Activated CD4-positive, alpha-beta T cell treated with anti-CD3 and anti-CD28 coated beads, Interleukin-2, amount 10 ng/mL, durations not matched to agents 7 days and 5 days (primary cell): ENCODE measurements around the gene GDF2. TPM values are rescaled to one million over a fixed set of nuclear protein-coding genes. Genes with fewer than 3 reads are reported as not detected.

Experiments
- CTCF ChIA-PET: fragments of 350-600 bp; sonication (Branson Sonifier 250); formaldehyde crosslinking; loops from one replicate; lab custom pipeline; 2021; ENCODE audit warnings: antibody characterized with exemption; lab: Charles Lee
- POLR2A ChIA-PET: fragments of 350-600 bp; sonication (Branson Sonifier 250); formaldehyde crosslinking; loops from one replicate; lab custom pipeline; 2021; ENCODE audit warnings: antibody characterized with exemption; lab: Charles Lee
- DNase-seq: peaks from one replicate; pipeline ENCODE4 v3.0.0-alpha.2; 2020
- H3K27ac Mint-ChIP-seq: one replicate; pipeline ENCODE4 v1.8.0; 2021; ENCODE audit warnings: mild to moderate bottlenecking, moderate library complexity, mixed read lengths
- H3K27me3 Mint-ChIP-seq: one replicate; pipeline ENCODE4 v1.8.0; 2021; ENCODE audit warnings: mixed read lengths
- H3K36me3 Mint-ChIP-seq: one replicate; pipeline ENCODE4 v1.8.0; 2021; ENCODE audit warnings: low read depth, mixed read lengths
- H3K4me1 Mint-ChIP-seq: one replicate; pipeline ENCODE4 v1.8.0; 2021; ENCODE audit warnings: mixed read lengths
- H3K4me3 Mint-ChIP-seq: one replicate; pipeline ENCODE4 v1.8.0; 2021; ENCODE audit warnings: mild to moderate bottlenecking, moderate library complexity, mixed read lengths
- H3K9me3 Mint-ChIP-seq: one replicate; pipeline ENCODE4 v1.8.0; 2021; ENCODE audit warnings: mixed read lengths
- total RNA-seq, 2 experiments: library from RNA; stranded (reverse); gene quantifications; one replicate each; pipeline ENCODE4 v1.2.3, GENCODE V29; 2021

The GDF2 gene
- total RNA-seq, 2 experiments from 2014 or later = not detected

DNA sequence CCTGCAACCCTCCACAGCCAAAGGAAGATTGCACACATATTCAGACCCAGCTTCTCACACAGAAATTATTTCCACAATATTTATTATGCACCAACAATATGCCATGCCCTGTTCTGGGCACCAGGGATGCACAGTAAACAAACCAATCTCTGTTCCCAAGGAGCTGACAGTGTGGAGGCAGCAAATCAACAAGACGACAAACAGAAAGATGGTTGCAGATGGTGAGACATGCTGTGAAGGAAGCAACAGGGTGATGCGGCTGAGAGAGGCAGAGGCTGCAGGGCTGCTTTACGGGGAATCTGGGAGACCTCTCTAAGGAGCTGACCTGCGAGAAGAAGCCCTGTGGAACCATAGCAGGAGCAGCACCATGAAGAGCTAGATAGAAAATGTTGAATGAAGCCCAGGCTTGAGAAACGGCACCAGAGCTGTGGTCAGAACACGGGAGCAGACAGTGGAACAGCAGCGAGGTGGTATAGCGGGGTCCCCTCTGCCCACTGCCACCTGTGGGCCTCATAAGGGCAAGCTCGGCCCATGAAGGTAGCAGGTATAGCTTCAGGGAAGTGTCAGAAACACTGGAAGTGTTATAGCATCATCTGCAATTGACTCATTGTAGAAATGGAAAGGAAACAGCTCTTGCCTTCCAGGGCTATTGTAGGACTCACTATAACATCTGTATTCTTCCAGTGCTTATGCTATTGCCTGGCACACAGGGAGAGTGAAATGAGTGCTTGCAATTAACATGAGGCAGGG, 43.4 kb downstream of the GDF2 start:
- H3K4me3 Mint-ChIP-seq = no peak overlapping the region
- ChIA-PET CTCF (no interaction called here), POLR2A (no interaction called here)
- no peak for DNase-seq
- no peak overlapping the region for H3K27ac Mint-ChIP-seq
- H3K27me3 Mint-ChIP-seq = no peaks in the 10 kb centered on the region
- H3K9me3 Mint-ChIP-seq = no peaks in the 10 kb centered on the region
- H3K36me3 Mint-ChIP-seq = no peaks in the 10 kb centered on the region
- H3K4me1 Mint-ChIP-seq = no peaks in the 10 kb centered on the region

DNA sequence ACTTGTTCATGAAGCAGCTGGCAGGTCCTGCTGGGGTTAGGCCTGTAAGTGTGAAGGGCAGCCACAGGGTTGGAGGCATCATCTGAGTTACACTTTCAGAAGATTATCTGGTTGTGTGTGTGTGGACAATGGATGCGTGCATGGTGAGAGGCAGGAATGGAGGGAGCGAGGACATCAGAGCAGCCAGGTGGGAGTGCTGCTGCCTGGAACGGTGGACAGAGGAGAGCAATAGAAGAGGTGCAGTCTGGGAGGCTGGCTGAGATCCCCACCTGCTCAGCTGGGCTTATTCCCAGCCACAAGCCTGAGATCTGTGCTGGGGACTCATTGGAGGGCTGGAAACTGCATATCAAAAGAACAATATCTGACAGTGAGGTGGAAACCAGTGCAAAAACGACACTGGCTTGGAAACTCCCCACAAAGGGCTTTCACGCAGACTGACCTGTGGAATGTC, 44.0 kb downstream of the GDF2 start:
- Mint-ChIP-seq H3K9me3 (no peaks in the 10 kb centered on the region), H3K27ac (no peak overlapping the region)

GRCh38 chr10:47366731-47367460, 44.6 kb downstream of the GDF2 start:
- ChIA-PET POLR2A (no interaction called here), CTCF (no interaction called here)
- H3K27me3 Mint-ChIP-seq = no peaks in the 10 kb centered on the region
- H3K9me3 Mint-ChIP-seq = no peaks in the 10 kb centered on the region
- H3K4me1 Mint-ChIP-seq = peaks cover under 1% of the 10 kb centered on the region
- DNase-seq = no peak
- no peak overlapping the region for H3K4me3 Mint-ChIP-seq
- no peaks in the 10 kb centered on the region for H3K36me3 Mint-ChIP-seq
- no peak overlapping the region for H3K27ac Mint-ChIP-seq

More for the DNA sequence above, 44.0 kb downstream of the GDF2 start:
- DNase-seq = no peak
- ChIA-PET POLR2A (no interaction called here), CTCF (no interaction called here)
- Mint-ChIP-seq H3K4me1 (no peaks in the 10 kb centered on the region), H3K4me3 (no peak overlapping the region), H3K36me3 (no peaks in the 10 kb centered on the region), H3K27me3 (no peaks in the 10 kb centered on the region)

DNA sequence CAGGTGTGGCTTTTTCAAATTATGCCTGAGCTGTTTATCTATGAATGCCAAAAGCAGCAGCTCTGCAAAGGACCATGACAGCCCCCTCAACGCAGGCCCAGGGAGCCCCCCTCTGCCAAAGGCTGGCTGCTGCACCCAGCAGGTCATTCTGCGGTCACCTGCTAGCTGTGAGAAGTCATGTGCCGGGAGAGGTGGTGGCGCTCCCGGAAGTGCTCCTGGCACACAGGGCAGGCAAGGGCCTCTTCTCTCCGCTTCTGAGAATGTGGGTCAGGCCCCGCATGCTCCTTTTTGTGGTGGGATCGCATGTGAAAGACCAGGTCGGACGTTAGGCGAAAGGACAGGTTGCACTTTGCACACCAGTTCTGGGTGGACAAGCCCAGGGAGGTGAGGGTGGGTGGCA, 45.4 kb downstream of the GDF2 start:
- no peak overlapping the region for H3K27ac Mint-ChIP-seq
- no peaks in the 10 kb centered on the region for H3K36me3 Mint-ChIP-seq
- H3K4me3 Mint-ChIP-seq = no peak overlapping the region
- POLR2A ChIA-PET = no interaction called here
- H3K27me3 Mint-ChIP-seq = no peaks in the 10 kb centered on the region
- no peaks in the 10 kb centered on the region for H3K9me3 Mint-ChIP-seq
- CTCF ChIA-PET = no interaction called here
- DNase-seq = no peak
- H3K4me1 Mint-ChIP-seq = peaks cover 4% of the 10 kb centered on the region

GRCh38 chr10:47368431-47369180, 46.4 kb downstream of the GDF2 start:
- no peaks in the 10 kb centered on the region for H3K36me3 Mint-ChIP-seq
- CTCF ChIA-PET = no interaction called here

DNA sequence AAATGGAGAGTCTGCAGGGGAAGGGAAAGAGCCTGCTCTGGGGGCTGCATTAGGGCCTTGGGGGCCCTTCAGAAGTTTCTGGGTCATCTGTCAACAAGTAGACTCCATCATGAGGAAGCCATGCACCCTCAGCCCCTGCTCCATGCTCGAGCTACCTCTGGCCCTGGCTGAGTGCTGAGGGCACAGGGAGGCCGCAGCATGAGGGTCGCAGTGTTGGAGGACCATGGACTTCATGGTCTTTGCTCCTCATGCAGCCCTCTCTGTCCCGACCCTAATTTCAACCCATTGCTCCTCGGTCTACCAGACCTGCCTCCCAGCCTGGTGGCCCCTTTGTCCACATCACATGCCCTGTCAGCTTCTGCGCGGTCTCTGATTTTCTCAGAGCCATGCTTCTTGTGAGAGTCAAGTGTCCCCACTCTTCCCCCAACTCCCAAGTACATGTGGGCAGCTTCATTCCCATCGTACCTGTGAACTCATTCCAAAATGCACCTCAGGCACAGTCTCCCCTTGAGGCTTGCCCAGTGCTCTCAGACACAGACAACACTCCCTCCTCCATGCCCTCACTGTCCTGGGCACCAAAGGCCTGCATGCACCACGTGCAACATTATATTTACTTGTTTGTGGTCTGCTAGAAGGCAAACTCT, 47.1 kb downstream of the GDF2 start:
- Mint-ChIP-seq H3K4me3 (no peak overlapping the region), H3K27ac (no peak overlapping the region), H3K9me3 (no peaks in the 10 kb centered on the region), H3K4me1 (peaks cover 6% of the 10 kb centered on the region), H3K27me3 (no peaks in the 10 kb centered on the region), H3K36me3 (no peaks in the 10 kb centered on the region)
- CTCF ChIA-PET = interaction anchor here (1.2 kb wide), 1 partner anchor 10 kb away, joined by 3 read pairs; no protein-coding TSS in a partner anchor
- POLR2A ChIA-PET = no interaction called here
- no peak for DNase-seq

More at GRCh38 chr10:47368431-47369180, 46.4 kb downstream of the GDF2 start:
- DNase-seq = no peak
- H3K9me3 Mint-ChIP-seq = no peaks in the 10 kb centered on the region
- no peak overlapping the region for H3K4me3 Mint-ChIP-seq
- H3K27ac Mint-ChIP-seq = no peak overlapping the region
- POLR2A ChIA-PET = no interaction called here
- H3K4me1 Mint-ChIP-seq = peaks cover 6% of the 10 kb centered on the region
- no peaks in the 10 kb centered on the region for H3K27me3 Mint-ChIP-seq

- peaks cover 6% of the 10 kb centered on the region for H3K4me1 Mint-ChIP-seq
- no peak for DNase-seq
- no peaks in the 10 kb centered on the region for H3K9me3 Mint-ChIP-seq
- no peak overlapping the region for H3K27ac Mint-ChIP-seq
- no peaks in the 10 kb centered on the region for H3K36me3 Mint-ChIP-seq
- CTCF ChIA-PET = interaction anchor here (1.2 kb wide), 1 partner anchor 9 kb away, joined by 3 read pairs; no protein-coding TSS in a partner anchor
- POLR2A ChIA-PET = no interaction called here
- H3K4me3 Mint-ChIP-seq = no peak overlapping the region
- no peaks in the 10 kb centered on the region for H3K27me3 Mint-ChIP-seq
These were observed 47.9 kb downstream of the GDF2 start for GRCh38 chr10:47370015-47370767.

DNA sequence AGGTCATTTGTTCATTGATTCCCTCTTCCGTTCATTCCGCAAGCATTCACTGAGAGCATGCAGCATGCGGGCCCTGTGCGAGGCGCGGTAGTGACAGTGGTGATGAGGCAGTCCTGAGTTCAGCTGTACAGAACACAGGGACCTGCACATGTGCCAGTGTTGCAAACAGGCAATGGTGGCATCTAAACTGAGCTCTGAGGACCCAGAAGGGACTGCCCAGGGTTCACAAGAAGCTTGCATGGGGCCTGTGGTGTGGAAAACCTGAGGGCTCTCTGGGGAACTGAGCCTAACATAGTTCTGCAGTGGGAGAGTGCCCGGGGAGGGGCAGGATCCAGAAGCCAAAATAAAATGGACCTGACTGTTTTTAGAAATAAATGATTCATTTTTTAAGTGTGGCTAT, 48.6 kb downstream of the GDF2 start:
- peaks cover 6% of the 10 kb centered on the region for H3K4me1 Mint-ChIP-seq
- CTCF ChIA-PET = no interaction called here
- peaks cover 5% of the 10 kb centered on the region for H3K27me3 Mint-ChIP-seq
- H3K36me3 Mint-ChIP-seq = no peaks in the 10 kb centered on the region
- H3K27ac Mint-ChIP-seq = no peak overlapping the region
- no peak overlapping the region for H3K4me3 Mint-ChIP-seq
- DNase-seq = no peak
- no peaks in the 10 kb centered on the region for H3K9me3 Mint-ChIP-seq
- POLR2A ChIA-PET = no interaction called here

- ChIA-PET CTCF (no interaction called here), POLR2A (no interaction called here)
- peaks cover 6% of the 10 kb centered on the region for H3K4me1 Mint-ChIP-seq
- DNase-seq = no peak
- H3K4me3 Mint-ChIP-seq = no peak overlapping the region
- H3K27me3 Mint-ChIP-seq = peaks cover 12% of the 10 kb centered on the region
- no peaks in the 10 kb centered on the region for H3K9me3 Mint-ChIP-seq
- H3K36me3 Mint-ChIP-seq = no peaks in the 10 kb centered on the region
- no peak overlapping the region for H3K27ac Mint-ChIP-seq
These were observed 49.6 kb downstream of the GDF2 start for GRCh38 chr10:47371629-47372485.

DNA sequence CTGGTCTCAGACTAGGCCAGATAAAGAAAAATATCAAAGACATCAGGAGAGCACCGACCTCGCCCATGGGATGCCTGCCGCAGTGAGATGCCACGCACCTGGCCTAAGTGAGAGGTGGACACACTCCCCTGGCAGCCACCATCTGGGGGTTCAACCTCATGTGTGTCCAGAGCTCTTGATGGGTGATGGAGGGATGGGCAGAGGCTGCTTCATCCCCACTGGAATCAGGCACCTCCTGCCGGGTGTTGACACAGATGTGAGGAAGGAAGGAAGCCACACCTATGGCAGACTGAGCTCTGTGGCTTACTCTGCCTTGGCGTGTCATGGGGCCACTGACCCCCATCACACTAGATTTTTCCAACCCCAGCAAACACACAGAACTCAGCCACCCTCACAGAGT, 50.5 kb downstream of the GDF2 start:
- H3K9me3 Mint-ChIP-seq = no peaks in the 10 kb centered on the region
- CTCF ChIA-PET = no interaction called here
- DNase-seq = no peak
- H3K4me3 Mint-ChIP-seq = no peak overlapping the region
- peaks cover 21% of the 10 kb centered on the region for H3K27me3 Mint-ChIP-seq
- POLR2A ChIA-PET = no interaction called here
- no peaks in the 10 kb centered on the region for H3K36me3 Mint-ChIP-seq
- H3K27ac Mint-ChIP-seq = no peak overlapping the region
- H3K4me1 Mint-ChIP-seq = peaks cover 6% of the 10 kb centered on the region

DNA sequence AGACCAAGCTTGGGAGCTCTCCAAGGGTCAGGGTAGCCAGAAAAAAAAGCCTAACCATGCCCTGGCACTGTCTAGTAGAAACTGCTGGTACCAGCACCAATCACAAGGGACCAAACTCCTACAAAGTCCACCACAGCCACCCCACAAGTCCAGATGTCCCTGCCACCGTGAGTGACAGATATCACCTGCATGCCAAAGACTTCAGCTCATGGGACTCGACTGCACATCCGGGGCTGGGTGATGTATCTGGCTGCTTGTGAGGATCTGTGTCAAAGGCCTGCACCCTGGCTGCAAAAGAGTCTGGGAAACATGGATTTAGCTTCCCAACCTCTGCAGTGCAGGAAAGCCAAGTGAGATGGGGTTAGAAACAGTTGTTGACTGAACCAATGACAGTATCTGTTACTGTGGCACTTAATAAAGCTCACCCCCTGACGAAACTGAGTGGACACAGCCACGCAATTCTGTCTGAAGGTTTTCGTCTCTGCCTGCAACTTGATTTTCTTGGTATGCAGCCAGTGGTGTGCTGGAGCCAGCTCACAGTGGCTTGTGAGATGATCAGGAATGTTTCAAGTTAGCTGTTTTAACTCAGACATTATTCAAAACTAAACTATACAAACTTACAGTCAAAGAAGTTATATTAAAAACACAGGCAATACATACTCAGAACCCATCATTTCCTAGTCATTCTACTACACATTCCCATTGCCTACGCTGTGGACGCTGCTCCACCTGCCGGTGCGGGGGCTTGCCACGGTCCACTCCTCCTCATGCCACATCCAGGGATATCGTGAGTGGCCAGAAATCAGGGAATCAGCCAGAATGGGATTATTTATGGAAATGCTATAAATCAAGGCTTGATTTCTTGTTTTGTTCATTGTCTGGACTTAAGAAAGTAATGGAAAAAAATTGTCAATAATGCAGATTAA, 52.6 kb downstream of the GDF2 start:
- no peaks in the 10 kb centered on the region for H3K36me3 Mint-ChIP-seq
- peaks cover 37% of the 10 kb centered on the region for H3K27me3 Mint-ChIP-seq
- H3K27ac Mint-ChIP-seq = no peak overlapping the region
- no peak for DNase-seq
- POLR2A ChIA-PET = no interaction called here
- no peaks in the 10 kb centered on the region for H3K9me3 Mint-ChIP-seq
- CTCF ChIA-PET = no interaction called here
- H3K4me1 Mint-ChIP-seq = peaks cover 7% of the 10 kb centered on the region
- no peak overlapping the region for H3K4me3 Mint-ChIP-seq
